ENCODE results near the gene ETHE1. TPM values are rescaled to one million over a fixed set of nuclear protein-coding genes. Genes with fewer than 3 reads are reported as not detected.
"Not testable (repeated sequence)": the region's sequence is repeated elsewhere in the genome, so short reads cannot be mapped to it uniquely, and the experiment has no call there.

Gene ETHE1
- total RNA-seq, 4 donors from 2014 or later, result 33.3 to 55.9 (median 52.3) TPM

DNA sequence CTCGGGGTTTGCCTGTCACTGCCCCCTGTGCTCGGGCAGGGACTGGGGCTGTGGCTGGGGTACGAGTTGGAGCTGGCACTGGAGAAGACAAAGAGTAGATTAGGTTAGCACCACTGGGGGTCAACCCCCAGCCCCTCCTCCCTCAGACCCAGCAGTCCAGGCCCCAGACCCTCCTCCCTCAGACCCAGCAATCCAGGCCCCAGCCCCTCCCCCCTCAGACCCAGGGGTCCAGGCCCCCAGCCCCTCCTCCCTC lies 25.1 kb upstream of the ETHE1 start:
- no peak for TF ChIP-seq EP300 (IDR thresholded peaks at IDR 0.05)
- TF ChIP-seq, protein P1, sequence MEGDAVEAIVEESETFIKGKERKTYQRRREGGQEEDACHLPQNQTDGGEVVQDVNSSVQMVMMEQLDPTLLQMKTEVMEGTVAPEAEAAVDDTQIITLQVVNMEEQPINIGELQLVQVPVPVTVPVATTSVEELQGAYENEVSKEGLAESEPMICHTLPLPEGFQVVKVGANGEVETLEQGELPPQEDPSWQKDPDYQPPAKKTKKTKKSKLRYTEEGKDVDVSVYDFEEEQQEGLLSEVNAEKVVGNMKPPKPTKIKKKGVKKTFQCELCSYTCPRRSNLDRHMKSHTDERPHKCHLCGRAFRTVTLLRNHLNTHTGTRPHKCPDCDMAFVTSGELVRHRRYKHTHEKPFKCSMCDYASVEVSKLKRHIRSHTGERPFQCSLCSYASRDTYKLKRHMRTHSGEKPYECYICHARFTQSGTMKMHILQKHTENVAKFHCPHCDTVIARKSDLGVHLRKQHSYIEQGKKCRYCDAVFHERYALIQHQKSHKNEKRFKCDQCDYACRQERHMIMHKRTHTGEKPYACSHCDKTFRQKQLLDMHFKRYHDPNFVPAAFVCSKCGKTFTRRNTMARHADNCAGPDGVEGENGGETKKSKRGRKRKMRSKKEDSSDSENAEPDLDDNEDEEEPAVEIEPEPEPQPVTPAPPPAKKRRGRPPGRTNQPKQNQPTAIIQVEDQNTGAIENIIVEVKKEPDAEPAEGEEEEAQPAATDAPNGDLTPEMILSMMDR (IDR thresholded peaks at IDR 0.05), result no peak
- no peak for TF ChIP-seq POLR2A (IDR thresholded peaks at IDR 0.05)
- TF ChIP-seq POLR2AphosphoS5 (IDR thresholded peaks at IDR 0.05), result no peak
- H3K36me3 ChIP-seq, result peaks cover 0 to 94% of the 10 kb centered on the region in 2 donors
- H3K4me3 ChIP-seq, result no peak overlapping the region
- no peaks in the 10 kb centered on the region for H3K27me3 ChIP-seq
- no CpG with 5 or more reads among the region's 3 CpGs for WGBS, 2 donors (ENCODE audit: low coverage in 1 of 2)
- no peaks in the 10 kb centered on the region for H3K4me1 ChIP-seq
- no peak overlapping the region for H3K27ac ChIP-seq
- no peaks in the 10 kb centered on the region for H3K9me3 ChIP-seq
- ATAC-seq, result no peak

DNA sequence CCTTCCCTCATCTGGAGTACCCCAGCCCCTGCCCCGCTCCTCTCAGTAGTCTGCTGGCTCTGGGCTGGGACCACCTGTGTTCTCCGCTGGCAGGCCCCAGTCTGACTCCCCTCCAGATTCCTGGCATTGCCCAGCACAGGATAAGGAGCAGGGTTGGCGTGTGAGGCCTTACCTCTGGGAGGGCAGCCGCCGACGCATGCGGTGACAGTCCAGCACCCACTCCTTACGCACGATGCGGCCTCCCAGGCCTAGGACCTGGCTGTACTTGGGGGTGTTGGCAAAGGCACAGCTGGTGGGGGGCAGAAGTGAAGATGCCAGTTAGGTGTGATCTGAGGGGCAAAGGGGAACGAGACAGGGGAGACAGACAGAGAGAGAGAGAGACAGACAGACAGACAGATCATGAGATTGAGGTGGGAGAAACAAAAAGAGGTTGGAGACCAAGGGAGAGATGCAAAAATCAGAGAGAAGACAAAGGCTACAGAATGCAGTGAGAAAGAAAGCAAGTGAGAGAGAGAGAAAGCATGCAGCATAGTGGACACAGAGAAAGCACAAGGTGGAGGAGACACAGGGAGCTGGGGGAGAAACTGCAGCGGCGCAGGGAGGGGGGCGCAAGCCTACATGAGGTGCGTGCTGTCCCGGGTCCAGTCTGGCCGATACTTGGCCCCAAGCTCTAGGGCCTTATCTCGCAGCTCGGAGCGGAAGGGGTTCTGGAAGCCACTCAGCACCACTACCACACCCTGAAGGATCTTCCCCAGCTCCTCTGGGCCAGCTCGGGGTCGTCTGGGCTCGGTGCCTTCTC lies 24.6 kb upstream of the ETHE1 start:
- Histone ChIP-seq H3K9me3 (no peaks in the 10 kb centered on the region), H3K4me3 (no peak overlapping the region), H3K27me3 (no peaks in the 10 kb centered on the region), H3K27ac (no peak overlapping the region), H3K4me1 (no peaks in the 10 kb centered on the region), H3K36me3 (peaks cover 0 to 95% of the 10 kb centered on the region in 2 donors)
- 0 to 87% methylated on average over 1 to 12 of the region's 23 CpGs for WGBS, 2 donors (ENCODE audit: low coverage in 1 of 2)
- no peak for ATAC-seq
- TF ChIP-seq, protein P1 (IDR thresholded peaks at IDR 0.05), result no peak
- TF ChIP-seq POLR2A (IDR thresholded peaks at IDR 0.05), result no peak
- TF ChIP-seq POLR2AphosphoS5 (IDR thresholded peaks at IDR 0.05), result no peak
- no peak for TF ChIP-seq EP300 (IDR thresholded peaks at IDR 0.05)

DNA sequence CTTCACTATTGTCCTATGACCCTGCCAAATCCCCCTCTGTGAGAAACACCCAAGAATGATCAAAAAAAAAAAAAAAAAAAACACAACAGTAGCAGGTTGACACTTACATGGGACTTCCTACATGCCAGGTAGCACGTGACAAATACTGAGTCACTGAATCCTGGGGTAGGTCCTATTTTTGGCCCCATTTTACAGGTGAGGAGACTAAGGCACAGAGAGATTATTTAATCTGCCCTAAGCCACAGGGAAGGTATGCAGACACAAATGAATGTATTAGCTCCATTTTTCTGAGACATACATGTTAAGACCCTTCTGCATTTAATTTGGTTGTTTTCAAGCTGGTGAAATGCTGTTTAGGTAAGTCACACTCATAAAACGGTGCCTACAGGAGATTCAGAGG lies 21.7 kb upstream of the ETHE1 start:
- H3K9me3 ChIP-seq, result no peaks in the 10 kb centered on the region
- H3K36me3 ChIP-seq, result peaks cover 0 to 92% of the 10 kb centered on the region in 2 donors
- H3K4me3 ChIP-seq, result no peak overlapping the region
- no peaks in the 10 kb centered on the region for H3K27me3 ChIP-seq
- H3K27ac ChIP-seq, result no peak overlapping the region
- 71 to 80% methylated on average over 1 of the region's 2 CpGs for WGBS, 2 donors (ENCODE audit: low coverage in 1 of 2)
- TF ChIP-seq EP300 (IDR thresholded peaks at IDR 0.05) (no peak), POLR2AphosphoS5 (IDR thresholded peaks at IDR 0.05) (no peak), POLR2A (IDR thresholded peaks at IDR 0.05) (no peak)
- TF ChIP-seq, protein P1 (IDR thresholded peaks at IDR 0.05), result no peak
- H3K4me1 ChIP-seq, result no peaks in the 10 kb centered on the region
- ATAC-seq, result no peak

DNA sequence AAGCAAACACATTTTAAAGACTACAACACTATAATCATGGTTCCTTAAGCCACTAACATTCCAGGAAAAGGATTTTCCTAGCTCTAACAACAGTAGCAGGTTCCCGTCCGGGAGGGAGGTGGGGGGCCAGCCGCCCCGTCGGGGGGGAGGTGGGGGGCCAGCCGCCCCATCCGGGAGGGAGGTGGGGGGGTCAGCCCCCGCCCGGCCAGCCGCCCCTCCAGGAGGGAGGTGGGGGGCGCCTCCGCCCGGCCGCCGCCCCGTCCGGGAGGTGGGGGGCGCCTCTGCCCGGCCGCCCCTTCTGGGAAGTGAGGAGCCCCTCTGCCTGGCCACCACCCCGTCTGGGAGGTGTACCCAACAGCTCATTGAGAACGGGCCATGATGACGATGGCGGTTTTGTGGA lies 20.9 kb upstream of the ETHE1 start:
- H3K36me3 ChIP-seq, result peaks cover 0 to 92% of the 10 kb centered on the region in 2 donors
- not testable (repeated sequence) for ATAC-seq, H3K9me3 ChIP-seq, H3K4me1 ChIP-seq, H3K4me3 ChIP-seq, H3K27ac ChIP-seq, H3K27me3 ChIP-seq
- WGBS, 2 donors (ENCODE audit: low coverage in 1 of 2), result no CpG with 5 or more reads among the region's 24 CpGs

DNA sequence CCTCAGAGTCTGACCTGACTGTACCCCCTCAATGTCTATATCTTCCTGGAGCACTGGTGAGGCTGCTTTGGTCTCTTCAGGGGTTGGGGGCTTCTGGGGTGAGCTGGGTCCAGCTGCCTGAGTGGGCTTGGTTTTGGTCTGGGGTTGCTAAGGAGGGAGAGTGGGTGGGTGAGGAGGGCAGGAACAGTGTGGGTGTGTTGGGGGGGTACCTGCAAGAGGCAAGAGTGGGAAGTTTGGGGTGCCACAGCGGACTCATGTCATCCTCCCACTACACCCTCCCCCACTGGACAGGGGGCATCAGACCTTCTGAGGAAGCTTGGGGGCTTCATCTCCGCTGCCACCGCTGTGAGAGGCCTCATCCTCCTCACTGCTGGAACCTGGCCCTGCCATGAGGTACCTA lies 19.6 kb upstream of the ETHE1 start:
- H3K9me3 ChIP-seq, result no peaks in the 10 kb centered on the region
- ATAC-seq, result no peak
- TF ChIP-seq POLR2A (IDR thresholded peaks at IDR 0.05), result no peak
- TF ChIP-seq EP300 (IDR thresholded peaks at IDR 0.05), result no peak
- TF ChIP-seq, protein P1 (IDR thresholded peaks at IDR 0.05), result no peak
- no peak for TF ChIP-seq POLR2AphosphoS5 (IDR thresholded peaks at IDR 0.05)

More for the DNA sequence above, 19.6 kb upstream of the ETHE1 start:
- 100% methylated on average over 3 of the region's 3 CpGs; no CpG with 5 or more reads in 1 of the 2 donors for WGBS, 2 donors (ENCODE audit: low coverage in 1 of 2)
- no peak overlapping the region for H3K27ac ChIP-seq
- no peak overlapping the region for H3K4me3 ChIP-seq
- no peaks in the 10 kb centered on the region for H3K27me3 ChIP-seq
- peaks cover 0 to 92% of the 10 kb centered on the region in 2 donors for H3K36me3 ChIP-seq
- H3K4me1 ChIP-seq, result no peaks in the 10 kb centered on the region
